Fibroblast of villous mesenchyme (primary cell): Measurements from ENCODE around the gene SLC25A45. TPM values are rescaled to one million over a fixed set of nuclear protein-coding genes. Genes with fewer than 3 reads are reported as not detected.

Experiments
- DNase-seq: peaks from one replicate; pipeline ENCODE4 v3.0.0-alpha.2; 2010; ENCODE audit warnings: low read depth
- H3K4me3 ChIP-seq: 2 replicates; pipeline ENCODE4 v1.5.1; 2011; ENCODE audit warnings: low read depth, mild to moderate bottlenecking, low read length
- CTCF ChIP-seq: IDR thresholded peaks from 2 replicates; pipeline ENCODE4 v1.5.1; 2012; ENCODE audit warnings: low read depth, mild to moderate bottlenecking, low read length; ENCODE audit not compliant: insufficient read depth
- total RNA-seq: library from RNA; depleted of rRNA; stranded (reverse); fragments of >200 nt; gene quantifications from 2 replicates; pipeline ENCODE4 v1.2.3, GENCODE V29; 2012

SLC25A45 gene
- total RNA-seq, 1 donor, result 1.7 TPM

GRCh38 chr11:65427691-65428577 lies 45.5 kb upstream of the SLC25A45 start:
- peak; percentile 85 for DNase-seq
- TF ChIP-seq CTCF, result no peak
- H3K4me3 ChIP-seq, result peak overlapping the region; percentile 91

GRCh38 chr11:65426839-65427690 lies 44.6 kb upstream of the SLC25A45 start:
- peak overlapping the region; percentile 91 for H3K4me3 ChIP-seq
- TF ChIP-seq CTCF, result no peak
- peak; percentile 84 for DNase-seq

GRCh38 chr11:65425971-65426838 lies 43.8 kb upstream of the SLC25A45 start:
- no peak for TF ChIP-seq CTCF
- peak; percentile 88 for DNase-seq
- H3K4me3 ChIP-seq, result peak overlapping the region; percentile 91

GRCh38 chr11:65425105-65425970 lies 42.9 kb upstream of the SLC25A45 start:
- peak overlapping the region; percentile 91 for H3K4me3 ChIP-seq
- peak; percentile 73 for DNase-seq
- no peak for TF ChIP-seq CTCF

GRCh38 chr11:65424205-65425104 lies 42.0 kb upstream of the SLC25A45 start:
- H3K4me3 ChIP-seq, result peak overlapping the region; percentile 91
- peak; percentile 55 for DNase-seq
- TF ChIP-seq CTCF, result no peak
